Keratinocyte (primary cell): ENCODE results near the gene REEP3. TPM values are rescaled to one million over a fixed set of nuclear protein-coding genes. Genes with fewer than 3 reads are reported as not detected.

Source experiments
- DNase-seq: peaks from one replicate; pipeline ENCODE4 v3.0.0-alpha.2; 2011; ENCODE audit warnings: low read depth, missing footprints, low spot score
- FAIRE-seq: peaks from 2 replicates; lab custom pipeline; 2011; peaks lifted over from hg19 to GRCh38; lab: Jason Lieb, UNC
- H2AFZ ChIP-seq: 2 replicates; pipeline ENCODE4 v1.6.0; 2012; ENCODE audit warnings: low read length, control low read depth, inconsistent platforms; ENCODE audit not compliant: control insufficient read depth
- H3K27ac ChIP-seq: 2 replicates; pipeline ENCODE4 v1.5.1; 2011; ENCODE audit warnings: low read length; ENCODE audit not compliant: control insufficient read depth, insufficient read depth
- H3K27me3 ChIP-seq: 3 replicates; pipeline ENCODE4 v1.6.0; 2011; ENCODE audit warnings: low read length; ENCODE audit not compliant: control insufficient read depth, insufficient read depth; ENCODE audit errors: extremely low read depth
- H3K36me3 ChIP-seq, 2 experiments: 2 replicates in 1 of 2; 3 replicates in 1 of 2; pipeline ENCODE4 v1.5.1; 2011; ENCODE audit warnings: low read length in 2 of 2, mild to moderate bottlenecking in 1 of 2; ENCODE audit not compliant: control insufficient read depth in 2 of 2, insufficient read depth in 2 of 2; ENCODE audit errors: extremely low read depth in 1 of 2
- H3K4me1 ChIP-seq: 3 replicates; pipeline ENCODE4 v1.5.1; 2011; ENCODE audit warnings: low read length; ENCODE audit not compliant: control insufficient read depth, insufficient read depth; ENCODE audit errors: extremely low read depth
- H3K4me2 ChIP-seq: 3 replicates; pipeline ENCODE4 v1.6.0; 2011; ENCODE audit warnings: low read depth, low read length; ENCODE audit not compliant: control insufficient read depth, insufficient read depth; ENCODE audit errors: extremely low read depth
- H3K4me3 ChIP-seq, 3 experiments: fragments of 200-600 bp in 1 of 3; sonication (generic) in 1 of 3; 2 replicates in 2 of 3; 3 replicates in 1 of 3; pipeline ENCODE4 v1.5.1; 2011 to 2016; ENCODE audit warnings: low read length in 3 of 3, mild to moderate bottlenecking in 3 of 3, control low read depth in 2 of 3, inconsistent platforms in 1 of 3, low read depth in 1 of 3, mixed read lengths in 1 of 3, mixed run types in 1 of 3, moderate library complexity in 1 of 3; ENCODE audit not compliant: control insufficient read depth in 2 of 3, insufficient read depth in 2 of 3; ENCODE audit errors: extremely low read depth in 1 of 3
- H3K79me2 ChIP-seq: 2 replicates; pipeline ENCODE4 v1.6.0; 2012; ENCODE audit warnings: low read length; ENCODE audit not compliant: control insufficient read depth, insufficient read depth
- H3K9ac ChIP-seq: 3 replicates; pipeline ENCODE4 v1.6.0; 2011; ENCODE audit warnings: low read length; ENCODE audit not compliant: control insufficient read depth, insufficient read depth; ENCODE audit errors: extremely low read depth
- H3K9me1 ChIP-seq: 3 replicates; pipeline ENCODE4 v1.6.0; 2011; ENCODE audit warnings: low read length; ENCODE audit not compliant: control insufficient read depth, insufficient read depth; ENCODE audit errors: extremely low read depth
- H3K9me3 ChIP-seq: 2 replicates; pipeline ENCODE4 v1.5.1; 2012; ENCODE audit warnings: low read depth, low read length; ENCODE audit not compliant: control insufficient read depth
- H4K20me1 ChIP-seq: 3 replicates; pipeline ENCODE4 v1.6.0; 2011; ENCODE audit warnings: low read length; ENCODE audit not compliant: control insufficient read depth, insufficient read depth; ENCODE audit errors: extremely low read depth
- CTCF ChIP-seq, 3 experiments: IDR thresholded peaks in 1 of 3; conservative IDR thresholded peaks in 1 of 3; optimal IDR thresholded peaks in 1 of 3; 2 replicates in 2 of 3; 3 replicates in 1 of 3; pipeline versions ENCODE3 to v1.5.1; 2011; ENCODE audit warnings: low read length in 3 of 3, mild to moderate bottlenecking in 3 of 3, moderate library complexity in 2 of 3, control low read depth in 1 of 3, inconsistent platforms in 1 of 3; ENCODE audit not compliant: insufficient read depth in 2 of 3; ENCODE audit errors: extremely low read depth in 1 of 3
- EZH2 ChIP-seq: IDR thresholded peaks from one replicate; pipeline ENCODE4 v1.6.1; 2012; ENCODE audit warnings: inconsistent platforms, mild to moderate bottlenecking, low read length, moderate library complexity
- dilution Hi-C: fragments of 300-500 bp; cut with MboI; formaldehyde crosslinking; loops from one replicate; pipeline ENCODE4 v1.7.0; 2020; ENCODE audit warnings: low sequenced_read_pairs; ENCODE audit not compliant: extremely low pct_ligation_motif_present
- polyA plus RNA-seq, 5 experiments: library from polyadenylated mRNA; depleted of rRNA in 3 of 5; stranded (reverse) in 3 of 5; stranded (forward) in 1 of 5; unstranded in 1 of 5; fragments of >200 nt; gene quantifications; 1 replicate in 1 of 5; 2 replicates in 3 of 5; 3 replicates in 1 of 5; pipeline versions ENCODE4 v1.2.1 to v1.2.3, GENCODE V29; 2011 to 2012; ENCODE audit warnings: missing spikeins in 2 of 5, low read depth in 1 of 5, low replicate concordance in 1 of 5

REEP3 gene
- polyA plus RNA-seq, 1 donor (not counting 4 experiments of a cell fraction or from before 2014, with no cell fraction given): 52.8 TPM

DNA sequence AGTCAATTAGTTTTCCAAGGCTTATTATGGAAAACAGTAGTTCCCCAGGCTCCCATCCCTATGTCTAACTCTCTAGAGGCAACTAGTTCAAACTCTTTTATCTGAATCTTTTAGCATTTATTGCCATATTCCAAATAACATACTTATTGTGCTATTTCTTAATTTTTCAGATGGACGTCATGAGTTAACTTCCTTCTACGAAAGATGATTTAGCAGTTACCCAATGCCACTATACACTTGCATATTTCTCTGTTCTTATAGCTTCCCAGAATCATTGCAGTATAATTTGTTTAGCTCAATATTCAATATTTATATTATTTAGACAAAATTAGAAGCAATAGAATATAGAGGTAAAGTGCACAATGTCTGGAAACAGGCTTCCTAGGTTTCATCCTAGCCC, 52.8 kb downstream of the REEP3 start:
- H2AFZ ChIP-seq: no peak overlapping the region
- peaks cover 6 to 7% of the 10 kb centered on the region in 2 experiments for H3K36me3 ChIP-seq
- FAIRE-seq (no peak), DNase-seq (no peak)
- no peaks in the 10 kb centered on the region for H4K20me1 ChIP-seq
- H3K4me3 ChIP-seq: no peak overlapping the region
- H3K4me1 ChIP-seq: no peaks in the 10 kb centered on the region
- peaks cover 18% of the 10 kb centered on the region for H3K79me2 ChIP-seq
- H3K27ac ChIP-seq: no peak overlapping the region
- H3K4me2 ChIP-seq: no peak overlapping the region
- no peak overlapping the region for H3K9ac ChIP-seq
- TF ChIP-seq CTCF (optimal IDR thresholded peaks at IDR 0.05 in 1 of 3, IDR thresholded peaks at IDR 0.05 in 1 of 3, conservative IDR thresholded peaks at IDR 0.05 in 1 of 3; ENCODE audit: extremely low read depth in 1 of 3, insufficient read depth in 2 of 3, low read length in 3 of 3): no peak
- no peak for TF ChIP-seq EZH2
- H3K9me1 ChIP-seq: no peaks in the 10 kb centered on the region
- H3K27me3 ChIP-seq: no peaks in the 10 kb centered on the region
- dilution Hi-C loops: no loop called here
- no peaks in the 10 kb centered on the region for H3K9me3 ChIP-seq

- Histone ChIP-seq H3K4me2 (no peak overlapping the region), H4K20me1 (no peaks in the 10 kb centered on the region), H3K4me1 (no peaks in the 10 kb centered on the region), H3K27ac (no peak overlapping the region), H3K79me2 (peaks cover 12% of the 10 kb centered on the region), H3K4me3 (no peak overlapping the region), H3K9ac (no peak overlapping the region), H3K36me3 (peaks cover under 1 to 3% of the 10 kb centered on the region in 2 experiments), H2AFZ (no peak overlapping the region), H3K9me1 (no peaks in the 10 kb centered on the region), H3K9me3 (no peaks in the 10 kb centered on the region), H3K27me3 (no peaks in the 10 kb centered on the region)
- DNase-seq: no peak
- no peak for TF ChIP-seq EZH2
- no peak for TF ChIP-seq CTCF (optimal IDR thresholded peaks at IDR 0.05 in 1 of 3, IDR thresholded peaks at IDR 0.05 in 1 of 3, conservative IDR thresholded peaks at IDR 0.05 in 1 of 3; ENCODE audit: extremely low read depth in 1 of 3, insufficient read depth in 2 of 3, low read length in 3 of 3)
- no peak for FAIRE-seq
- dilution Hi-C loops: no loop called here
Observed at GRCh38 chr10:63576501-63576900, 55.3 kb downstream of the REEP3 start.
